HG03159 (cell line): ENCODE measurements around the gene HSD11B1L.
"Not testable (repeated sequence)": the region's sequence is repeated elsewhere in the genome, so short reads cannot be mapped to it uniquely, and the experiment has no call there.

Source experiments
- ATAC-seq: cut with Tn5 transposase; IDR thresholded peaks from one replicate; pipeline ENCODE4 v1.9.1; 2021; ENCODE audit warnings: mild to moderate bottlenecking, moderate library complexity; ENCODE audit not compliant: unreplicated experiment

HSD11B1L gene

GRCh38 chr19:5719961-5720790 lies 39.3 kb downstream of the HSD11B1L start, which contains the start of the genes CATSPERD and LONP1:
Gene CATSPERD, plus strand, starts transcription at chr19:5720637. Its CDS starts 101 bp downstream, at chr19:5720738.
Gene LONP1, minus strand, starts transcription at chr19:5720146. Its CDS starts 14 bp downstream, at chr19:5720132.
- ATAC-seq = peak; percentile 81

- ATAC-seq = no peak
These were observed 46.7 kb downstream of the HSD11B1L start for GRCh38 chr19:5727453-5728050.

GRCh38 chr19:5733172-5733571 lies 52.3 kb downstream of the HSD11B1L start:
- ATAC-seq = not testable (repeated sequence)
